GM23338 (cell line): ENCODE measurements around the gene LSM5. TPM values are rescaled to one million over a fixed set of nuclear protein-coding genes. Genes with fewer than 3 reads are reported as not detected.

Source experiments
- ATAC-seq: fragments of 200-7000 bp; cut with Tn5 transposase; 3 replicates; pipeline ENCODE4 v1.9.1; 2020
- DNase-seq: peaks from one replicate; pipeline ENCODE4 v3.0.0-alpha.2; 2015; ENCODE audit warnings: low spot score
- H2AFZ ChIP-seq: fragments of 200-600 bp; sonication (generic); 2 replicates; pipeline ENCODE4 v1.8.0; 2016; ENCODE audit warnings: antibody characterized with exemption, mild to moderate bottlenecking, moderate library complexity
- H3F3A ChIP-seq: fragments of 200-600 bp; sonication (generic); replicated peaks from 2 replicates; pipeline ENCODE4 v1.8.0; 2017; ENCODE audit warnings: antibody characterized with exemption, mixed run types, low read depth
- H3K27ac ChIP-seq: fragments of 200-600 bp; sonication (generic); 2 replicates; pipeline ENCODE4 v1.6.1; 2016; ENCODE audit warnings: low read depth
- H3K27me3 ChIP-seq: fragments of 200-600 bp; sonication (generic); 2 replicates; pipeline ENCODE4 v1.8.0; 2016; ENCODE audit warnings: mild to moderate bottlenecking, mixed run types, moderate library complexity; ENCODE audit not compliant: insufficient read depth
- H3K36me3 ChIP-seq: fragments of 200-600 bp; sonication (generic); 2 replicates; pipeline ENCODE4 v1.8.0; 2016; ENCODE audit warnings: mild to moderate bottlenecking; ENCODE audit not compliant: insufficient read depth
- H3K4me1 ChIP-seq: fragments of 200-600 bp; sonication (generic); 2 replicates; pipeline ENCODE4 v1.8.0; 2016; ENCODE audit warnings: mild to moderate bottlenecking, moderate library complexity; ENCODE audit not compliant: insufficient read depth
- H3K4me2 ChIP-seq: fragments of 200-600 bp; sonication (generic); 2 replicates; pipeline ENCODE4 v1.7.1; 2017; ENCODE audit warnings: mixed run types
- H3K4me3 ChIP-seq: fragments of 200-600 bp; sonication (generic); 2 replicates; pipeline ENCODE4 v1.6.1; 2016; ENCODE audit warnings: mixed run types
- H3K79me2 ChIP-seq: fragments of 200-600 bp; sonication (generic); replicated peaks from 2 replicates; pipeline ENCODE4 v1.8.0; 2017; ENCODE audit warnings: mild to moderate bottlenecking; ENCODE audit not compliant: insufficient read depth
- H3K9me2 ChIP-seq: fragments of 200-600 bp; sonication (generic); 2 replicates; pipeline ENCODE4 v1.8.0; 2017; ENCODE audit not compliant: insufficient read depth
- H4K20me1 ChIP-seq: fragments of 200-600 bp; sonication (generic); replicated peaks from 2 replicates; pipeline ENCODE4 v1.8.0; 2017; ENCODE audit warnings: mild to moderate bottlenecking; ENCODE audit not compliant: insufficient read depth
- H3K27ac Mint-ChIP-seq: 2 replicates; pipeline ENCODE4 v1.8.0; 2020; ENCODE audit warnings: inconsistent platforms, mild to moderate bottlenecking, moderate library complexity, mixed read lengths
- H3K27me3 Mint-ChIP-seq: 3 replicates; pipeline ENCODE4 v1.8.0; 2022; ENCODE audit warnings: low read depth, mild to moderate bottlenecking, moderate library complexity, mixed read lengths, inconsistent platforms; ENCODE audit not compliant: insufficient read depth, poor library complexity
- H3K36me3 Mint-ChIP-seq: 3 replicates; pipeline ENCODE4 v1.8.0; 2021; ENCODE audit warnings: low read depth, mild to moderate bottlenecking, inconsistent platforms, moderate library complexity, mixed read lengths
- H3K4me1 Mint-ChIP-seq: 3 replicates; pipeline ENCODE4 v1.8.0; 2020; ENCODE audit warnings: mild to moderate bottlenecking, inconsistent platforms, mixed read lengths
- H3K4me3 Mint-ChIP-seq: 3 replicates; pipeline ENCODE4 v1.8.0; 2021; ENCODE audit warnings: moderate library complexity, mild to moderate bottlenecking, inconsistent platforms, mixed read lengths
- H3K9me3 Mint-ChIP-seq: 3 replicates; pipeline ENCODE4 v1.8.0; 2020; ENCODE audit warnings: moderate library complexity, mild to moderate bottlenecking, inconsistent platforms, mixed read lengths
- CREB1 ChIP-seq: fragments of 250-450 bp; sonication (Bioruptor Pico); IDR thresholded peaks from 2 replicates; pipeline ENCODE4 v1.5.0; 2020; ENCODE audit warnings: low read depth, mild to moderate bottlenecking, moderate library complexity
- CTCF ChIP-seq, 2 experiments: fragments of 200-600 bp in 1 of 2; sonication (generic) in 1 of 2; conservative IDR thresholded peaks; 2 replicates each; pipeline versions ENCODE4 v1.5.1 to v1.6.1; 2016 to 2017; ENCODE audit warnings: antibody characterized with exemption in 2 of 2, low read depth in 2 of 2, mild to moderate bottlenecking in 2 of 2, moderate library complexity in 1 of 2
- EZH2 ChIP-seq: fragments of 200-600 bp; sonication (generic); IDR thresholded peaks from one replicate; pipeline ENCODE4 v1.8.0; 2017; ENCODE audit warnings: antibody characterized with exemption, mild to moderate bottlenecking, low read depth; ENCODE audit not compliant: unreplicated experiment
- EZH2phosphoT487 ChIP-seq: fragments of 200-600 bp; sonication (generic); IDR thresholded peaks from one replicate; pipeline ENCODE4 v1.8.1; 2018; ENCODE audit warnings: antibody characterized with exemption; ENCODE audit not compliant: unreplicated experiment
- JUNB ChIP-seq: IDR thresholded peaks from one replicate; pipeline ENCODE4 v1.6.1; 2016; ENCODE audit warnings: antibody characterized with exemption; ENCODE audit not compliant: unreplicated experiment
- NANOG ChIP-seq: IDR thresholded peaks from 2 replicates; pipeline ENCODE4 v1.6.1; 2016; ENCODE audit warnings: antibody characterized with exemption, borderline replicate concordance
- POLR2AphosphoS5 ChIP-seq: IDR thresholded peaks from 2 replicates; pipeline ENCODE4 v1.6.1; 2016; ENCODE audit warnings: antibody characterized with exemption, low read depth
- REST ChIP-seq: IDR thresholded peaks from one replicate; pipeline ENCODE4 v1.6.1; 2018; ENCODE audit warnings: antibody characterized with exemption; ENCODE audit not compliant: unreplicated experiment
- STAT1 ChIP-seq: IDR thresholded peaks from one replicate; pipeline ENCODE4 v1.6.1; 2016; ENCODE audit warnings: antibody characterized with exemption; ENCODE audit not compliant: unreplicated experiment
- ZNF114 ChIP-seq: fragments of 250-450 bp; sonication (Bioruptor Pico); IDR thresholded peaks from 2 replicates; pipeline ENCODE4 v1.5.0; 2020; ENCODE audit warnings: mild to moderate bottlenecking, moderate library complexity
- ZNF331 ChIP-seq: fragments of 250-450 bp; sonication (Bioruptor Pico); IDR thresholded peaks from 2 replicates; pipeline ENCODE4 v1.5.0; 2020; ENCODE audit warnings: low read depth, mild to moderate bottlenecking, moderate library complexity
- ZNF462 ChIP-seq: fragments of 250-450 bp; sonication (Bioruptor Pico); IDR thresholded peaks from 2 replicates; pipeline ENCODE4 v1.5.0; 2020; ENCODE audit warnings: mild to moderate bottlenecking, moderate library complexity
- polyA plus RNA-seq: library from polyadenylated mRNA; unstranded; fragments of >200 nt; fragmentation: Nextera tagmentation; extraction: Ambion mirVana; gene quantifications from 2 replicates; pipeline ENCODE4 v1.2.1, GENCODE V29; 2016
- total RNA-seq: library from RNA; depleted of rRNA; stranded (reverse); fragments of >200 nt; shearing (Covaris generic); gene quantifications from 2 replicates; pipeline ENCODE4 v1.2.3, GENCODE V29; 2014
- TF ChIP-seq, protein P1 (sequence below): IDR thresholded peaks from 2 replicates; pipeline ENCODE4 v1.6.1; 2016; ENCODE audit warnings: antibody characterized with exemption

LSM5 gene
- total and polyA plus RNA-seq, 2 experiments from 2014 or later = 56.6 to 469 TPM

DNA sequence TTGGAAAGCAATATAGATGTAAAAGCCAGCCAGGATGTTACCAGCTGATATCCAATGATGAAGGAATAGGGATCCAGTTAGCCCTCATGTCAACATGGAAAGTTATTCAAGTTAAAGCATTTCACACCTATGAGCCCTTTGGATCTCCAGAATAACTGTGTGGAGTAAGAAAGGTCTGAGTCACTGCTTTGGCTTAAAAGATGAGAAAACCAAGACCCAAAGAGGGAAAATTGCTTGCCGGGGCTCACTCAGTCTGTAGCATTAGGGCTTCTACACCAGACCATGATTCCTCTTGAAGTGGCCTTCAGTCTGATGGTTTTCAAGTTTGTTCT, 12.6 kb downstream of the LSM5 start:
- H3K4me2 ChIP-seq = no peak overlapping the region
- Mint-ChIP-seq H3K27ac (no peak overlapping the region), H3K36me3 (no peaks in the 10 kb centered on the region), H3K4me1 (no peaks in the 10 kb centered on the region), H3K27me3 (no peaks in the 10 kb centered on the region), H3K9me3 (no peaks in the 10 kb centered on the region; the same call in 2 of the 3 replicates), H3K4me3 (no peak overlapping the region)
- H3K4me3 ChIP-seq = no peak overlapping the region
- H3F3A ChIP-seq = no peaks in the 10 kb centered on the region
- H2AFZ ChIP-seq = no peak overlapping the region
- H3K9me2 ChIP-seq = no peaks in the 10 kb centered on the region
- ATAC-seq (no peak), DNase-seq (no peak)
- no peaks in the 10 kb centered on the region for H3K27me3 ChIP-seq
- no peaks in the 10 kb centered on the region for H3K79me2 ChIP-seq
- H3K4me1 ChIP-seq = no peaks in the 10 kb centered on the region
- no peaks in the 10 kb centered on the region for H4K20me1 ChIP-seq
- no peak for TF ChIP-seq CREB1 (CRISPR knock-in tag)
- TF ChIP-seq ZNF462 = no peak
- TF ChIP-seq STAT1 = no peak
- TF ChIP-seq REST = no peak
- no peak for TF ChIP-seq EZH2phosphoT487
- TF ChIP-seq JUNB = no peak
- no peak for TF ChIP-seq NANOG
- TF ChIP-seq, protein P1, sequence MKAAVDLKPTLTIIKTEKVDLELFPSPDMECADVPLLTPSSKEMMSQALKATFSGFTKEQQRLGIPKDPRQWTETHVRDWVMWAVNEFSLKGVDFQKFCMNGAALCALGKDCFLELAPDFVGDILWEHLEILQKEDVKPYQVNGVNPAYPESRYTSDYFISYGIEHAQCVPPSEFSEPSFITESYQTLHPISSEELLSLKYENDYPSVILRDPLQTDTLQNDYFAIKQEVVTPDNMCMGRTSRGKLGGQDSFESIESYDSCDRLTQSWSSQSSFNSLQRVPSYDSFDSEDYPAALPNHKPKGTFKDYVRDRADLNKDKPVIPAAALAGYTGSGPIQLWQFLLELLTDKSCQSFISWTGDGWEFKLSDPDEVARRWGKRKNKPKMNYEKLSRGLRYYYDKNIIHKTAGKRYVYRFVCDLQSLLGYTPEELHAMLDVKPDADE = no peak
- no peak for TF ChIP-seq ZNF331 (CRISPR knock-in tag)
- TF ChIP-seq CTCF (conservative IDR thresholded peaks at IDR 0.05; ENCODE audit: low read depth in 2 of 2) = no peak
- no peak for TF ChIP-seq ZNF114 (CRISPR knock-in tag)
- TF ChIP-seq POLR2AphosphoS5 = no peak
- TF ChIP-seq EZH2 = no peak
- no peak overlapping the region for H3K27ac ChIP-seq
- no peaks in the 10 kb centered on the region for H3K36me3 ChIP-seq
